ENCODE data around the gene PAIP1. TPM values are rescaled to one million over a fixed set of nuclear protein-coding genes. Genes with fewer than 3 reads are reported as not detected.
"Not testable (repeated sequence)": the region's sequence is repeated elsewhere in the genome, so short reads cannot be mapped to it uniquely, and the experiment has no call there.

PAIP1 gene
- total RNA-seq, 1 donor from 2014 or later: 88.2 TPM

GRCh38 chr5:43570450-43571158 lies 13.7 kb upstream of the PAIP1 start:
- DNase-seq: no peak

- no peak for DNase-seq
Observed at GRCh38 chr5:43569236-43569746, 12.4 kb upstream of the PAIP1 start.

- DNase-seq: no peak
Observed at GRCh38 chr5:43567967-43568366, 11.1 kb upstream of the PAIP1 start.

GRCh38 chr5:43565043-43565442 lies 8.2 kb upstream of the PAIP1 start:
- no peak for DNase-seq

- DNase-seq: no peak
Observed at GRCh38 chr5:43564289-43564850, 7.5 kb upstream of the PAIP1 start.

- DNase-seq: no peak
Observed at GRCh38 chr5:43563321-43563720, 6.4 kb upstream of the PAIP1 start.

- no peak for DNase-seq
Observed at GRCh38 chr5:43561356-43561755, 4.5 kb upstream of the PAIP1 start.

GRCh38 chr5:43560128-43560527 lies 3.3 kb upstream of the PAIP1 start:
- DNase-seq: no peak

GRCh38 chr5:43556607-43556856 lies 345 bp downstream of the PAIP1 start:
- not testable (repeated sequence) for DNase-seq

- peak; percentile 61 for DNase-seq
Observed at GRCh38 chr5:43555895-43556606, 826 bp downstream of the PAIP1 start.

GRCh38 chr5:43554497-43554896 lies 2.4 kb downstream of the PAIP1 start:
- DNase-seq: no peak

- DNase-seq: no peak
Observed at GRCh38 chr5:43553381-43553780, 3.5 kb downstream of the PAIP1 start.

GRCh38 chr5:43551731-43552130 lies 5.1 kb downstream of the PAIP1 start:
- no peak for DNase-seq

GRCh38 chr5:43549272-43549671 lies 7.6 kb downstream of the PAIP1 start:
- not testable (repeated sequence) for DNase-seq

- no peak for DNase-seq
Observed at GRCh38 chr5:43548358-43548757, 8.5 kb downstream of the PAIP1 start.

- no peak for DNase-seq
Observed at GRCh38 chr5:43547532-43547931, 9.3 kb downstream of the PAIP1 start.

GRCh38 chr5:43543434-43543833 lies 13.4 kb downstream of the PAIP1 start:
- DNase-seq: no peak

GRCh38 chr5:43540746-43541145 lies 16.1 kb downstream of the PAIP1 start:
- no peak for DNase-seq

- DNase-seq: no peak
Observed at GRCh38 chr5:43536972-43537371, 19.9 kb downstream of the PAIP1 start.

- DNase-seq: no peak
Observed at GRCh38 chr5:43533646-43534045, 23.2 kb downstream of the PAIP1 start.

- DNase-seq: no peak
Observed at GRCh38 chr5:43530648-43531047, 26.2 kb downstream of the PAIP1 start.

- no peak for DNase-seq
Observed at GRCh38 chr5:43523662-43524072, 33.2 kb downstream of the PAIP1 start.

GRCh38 chr5:43520615-43521014 lies 36.3 kb downstream of the PAIP1 start:
- no peak for DNase-seq

- no peak for DNase-seq
Observed at GRCh38 chr5:43515678-43516048, 41.2 kb downstream of the PAIP1 start.
